Astrocyte (in vitro differentiated cells and primary cell): ENCODE results near the gene DAGLA. TPM values are rescaled to one million over a fixed set of nuclear protein-coding genes. Genes with fewer than 3 reads are reported as not detected.

Experiments
- DNase-seq: peaks from one replicate; pipeline ENCODE4 v3.0.0-alpha.2; 2010; ENCODE audit warnings: low read depth
- FAIRE-seq: peaks from 2 replicates; lab custom pipeline; 2011; peaks lifted over from hg19 to GRCh38; lab: Jason Lieb, UNC
- H2AFZ ChIP-seq: 2 replicates; pipeline ENCODE4 v1.6.0; 2012; ENCODE audit warnings: low read depth, low read length, inconsistent platforms
- H3K27ac ChIP-seq: 2 replicates; pipeline ENCODE4 v1.5.1; 2011; ENCODE audit warnings: low read depth, low read length, inconsistent platforms
- H3K27me3 ChIP-seq: 2 replicates; pipeline ENCODE4 v1.6.0; 2011; ENCODE audit warnings: low read length, inconsistent platforms; ENCODE audit not compliant: insufficient read depth
- H3K36me3 ChIP-seq: 2 replicates; pipeline ENCODE4 v1.5.1; 2011; ENCODE audit warnings: low read length, inconsistent platforms; ENCODE audit not compliant: insufficient read depth
- H3K4me1 ChIP-seq: 2 replicates; pipeline ENCODE4 v1.5.1; 2011; ENCODE audit warnings: low read length, inconsistent platforms; ENCODE audit not compliant: insufficient read depth
- H3K4me2 ChIP-seq: 2 replicates; pipeline ENCODE4 v1.6.0; 2012; ENCODE audit warnings: low read length, inconsistent platforms
- H3K4me3 ChIP-seq: 2 replicates; pipeline ENCODE4 v1.5.1; 2011; ENCODE audit warnings: low read depth, mild to moderate bottlenecking, low read length, inconsistent platforms; ENCODE audit not compliant: insufficient read depth
- H3K79me2 ChIP-seq: 2 replicates; pipeline ENCODE4 v1.6.0; 2012; ENCODE audit warnings: mild to moderate bottlenecking, low read length, inconsistent platforms; ENCODE audit not compliant: insufficient read depth
- H3K9ac ChIP-seq: 2 replicates; pipeline ENCODE4 v1.6.0; 2012; ENCODE audit warnings: mild to moderate bottlenecking, low read length, inconsistent platforms
- H3K9me3 ChIP-seq: 2 replicates; pipeline ENCODE4 v1.5.1; 2012; ENCODE audit warnings: low read depth, mild to moderate bottlenecking, low read length, inconsistent platforms; ENCODE audit not compliant: insufficient read depth
- H4K20me1 ChIP-seq: 2 replicates; pipeline ENCODE4 v1.6.0; 2012; ENCODE audit warnings: low read length, inconsistent platforms; ENCODE audit not compliant: insufficient read depth
- H3K27ac Mint-ChIP-seq: one replicate; pipeline ENCODE4 v1.8.0; 2021; ENCODE audit warnings: mild to moderate bottlenecking, mixed read lengths; ENCODE audit not compliant: unreplicated experiment
- H3K27me3 Mint-ChIP-seq: one replicate; pipeline ENCODE4 v1.8.0; 2021; ENCODE audit warnings: low read depth, mixed read lengths; ENCODE audit not compliant: unreplicated experiment
- H3K36me3 Mint-ChIP-seq: one replicate; pipeline ENCODE4 v1.8.0; 2021; ENCODE audit warnings: low read depth, mixed read lengths; ENCODE audit not compliant: unreplicated experiment
- H3K4me1 Mint-ChIP-seq: one replicate; pipeline ENCODE4 v1.8.0; 2021; ENCODE audit warnings: low read depth, mixed read lengths; ENCODE audit not compliant: unreplicated experiment
- H3K4me3 Mint-ChIP-seq: one replicate; pipeline ENCODE4 v1.8.0; 2021; ENCODE audit warnings: mild to moderate bottlenecking, moderate library complexity, mixed read lengths; ENCODE audit not compliant: unreplicated experiment
- H3K9me3 Mint-ChIP-seq: one replicate; pipeline ENCODE4 v1.8.0; 2021; ENCODE audit warnings: mild to moderate bottlenecking, mixed read lengths; ENCODE audit not compliant: unreplicated experiment
- EZH2 ChIP-seq: IDR thresholded peaks from 2 replicates; pipeline ENCODE4 v1.6.1; 2012; ENCODE audit warnings: mild to moderate bottlenecking, low read length, inconsistent platforms; ENCODE audit not compliant: insufficient read depth
- total RNA-seq: library from RNA; stranded (reverse); gene quantifications from 2 replicates; pipeline ENCODE4 v1.2.1, GENCODE V29; 2021
- TF ChIP-seq, protein P1 (sequence below): IDR thresholded peaks from 2 replicates; pipeline ENCODE4 v1.5.1; 2011; ENCODE audit warnings: low read depth, mild to moderate bottlenecking, inconsistent platforms, low read length, moderate library complexity; ENCODE audit not compliant: insufficient read depth

Gene DAGLA
- total RNA-seq, 1 donor from 2014 or later, result 5.5 TPM

DNA sequence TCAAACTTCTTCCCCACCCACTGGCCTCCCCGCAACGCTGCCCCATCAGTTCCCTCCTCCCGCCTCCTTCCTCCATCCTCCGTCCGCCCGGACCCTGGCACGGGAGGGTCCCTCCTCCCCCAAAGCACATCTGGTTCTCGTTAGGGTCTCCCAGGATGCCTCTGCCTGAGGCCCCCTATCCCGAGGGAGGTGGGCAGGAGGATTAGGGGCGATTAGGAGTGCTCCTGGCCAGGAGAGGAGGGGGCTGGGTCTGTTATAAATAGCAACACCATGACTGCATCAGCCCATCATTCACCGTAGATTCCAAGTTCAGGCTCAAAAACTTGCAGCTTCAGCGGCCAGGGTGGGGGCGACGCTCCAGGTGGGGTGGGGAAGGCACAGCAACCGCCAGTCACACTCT, 82.6 kb downstream of the DAGLA start:
- H3K4me3 ChIP-seq, result no peak overlapping the region
- no peaks in the 10 kb centered on the region for H3K27me3 ChIP-seq
- Mint-ChIP-seq H3K4me1 (peaks cover 19% of the 10 kb centered on the region), H3K36me3 (peaks cover 4% of the 10 kb centered on the region), H3K9me3 (no peaks in the 10 kb centered on the region), H3K27ac (no peak overlapping the region), H3K4me3 (no peak overlapping the region), H3K27me3 (no peaks in the 10 kb centered on the region)
- H3K4me2 ChIP-seq, result peak overlapping the region; percentile 19
- peaks cover 17% of the 10 kb centered on the region for H3K4me1 ChIP-seq
- peaks cover 19% of the 10 kb centered on the region for H4K20me1 ChIP-seq
- FAIRE-seq (no peak), DNase-seq (no peak)
- H3K27ac ChIP-seq, result no peak overlapping the region
- H3K79me2 ChIP-seq, result peaks cover 42% of the 10 kb centered on the region
- H2AFZ ChIP-seq, result no peak overlapping the region
- no peaks in the 10 kb centered on the region for H3K9me3 ChIP-seq
- no peak overlapping the region for H3K9ac ChIP-seq
- no peaks in the 10 kb centered on the region for H3K36me3 ChIP-seq
- TF ChIP-seq EZH2, result no peak
- TF ChIP-seq, protein P1, sequence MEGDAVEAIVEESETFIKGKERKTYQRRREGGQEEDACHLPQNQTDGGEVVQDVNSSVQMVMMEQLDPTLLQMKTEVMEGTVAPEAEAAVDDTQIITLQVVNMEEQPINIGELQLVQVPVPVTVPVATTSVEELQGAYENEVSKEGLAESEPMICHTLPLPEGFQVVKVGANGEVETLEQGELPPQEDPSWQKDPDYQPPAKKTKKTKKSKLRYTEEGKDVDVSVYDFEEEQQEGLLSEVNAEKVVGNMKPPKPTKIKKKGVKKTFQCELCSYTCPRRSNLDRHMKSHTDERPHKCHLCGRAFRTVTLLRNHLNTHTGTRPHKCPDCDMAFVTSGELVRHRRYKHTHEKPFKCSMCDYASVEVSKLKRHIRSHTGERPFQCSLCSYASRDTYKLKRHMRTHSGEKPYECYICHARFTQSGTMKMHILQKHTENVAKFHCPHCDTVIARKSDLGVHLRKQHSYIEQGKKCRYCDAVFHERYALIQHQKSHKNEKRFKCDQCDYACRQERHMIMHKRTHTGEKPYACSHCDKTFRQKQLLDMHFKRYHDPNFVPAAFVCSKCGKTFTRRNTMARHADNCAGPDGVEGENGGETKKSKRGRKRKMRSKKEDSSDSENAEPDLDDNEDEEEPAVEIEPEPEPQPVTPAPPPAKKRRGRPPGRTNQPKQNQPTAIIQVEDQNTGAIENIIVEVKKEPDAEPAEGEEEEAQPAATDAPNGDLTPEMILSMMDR, result no peak

- Histone ChIP-seq H3K27me3 (no peaks in the 10 kb centered on the region), H3K4me2 (no peak overlapping the region), H3K36me3 (no peaks in the 10 kb centered on the region), H3K9me3 (no peaks in the 10 kb centered on the region), H3K79me2 (peaks cover 30% of the 10 kb centered on the region), H3K27ac (no peak overlapping the region), H3K4me3 (no peak overlapping the region), H3K4me1 (peaks cover 14% of the 10 kb centered on the region), H4K20me1 (peaks cover 16% of the 10 kb centered on the region), H2AFZ (no peak overlapping the region), H3K9ac (no peak overlapping the region)
- H3K4me3 Mint-ChIP-seq, result no peak overlapping the region
- H3K36me3 Mint-ChIP-seq, result peaks cover 4% of the 10 kb centered on the region
- H3K9me3 Mint-ChIP-seq, result no peaks in the 10 kb centered on the region
- no peaks in the 10 kb centered on the region for H3K27me3 Mint-ChIP-seq
- FAIRE-seq (no peak), DNase-seq (no peak)
- H3K4me1 Mint-ChIP-seq, result peaks cover 19% of the 10 kb centered on the region
- no peak overlapping the region for H3K27ac Mint-ChIP-seq
- no peak for TF ChIP-seq EZH2
- TF ChIP-seq, protein P1, result no peak
These were observed 83.9 kb downstream of the DAGLA start for GRCh38 chr11:61763930-61764605.

DNA sequence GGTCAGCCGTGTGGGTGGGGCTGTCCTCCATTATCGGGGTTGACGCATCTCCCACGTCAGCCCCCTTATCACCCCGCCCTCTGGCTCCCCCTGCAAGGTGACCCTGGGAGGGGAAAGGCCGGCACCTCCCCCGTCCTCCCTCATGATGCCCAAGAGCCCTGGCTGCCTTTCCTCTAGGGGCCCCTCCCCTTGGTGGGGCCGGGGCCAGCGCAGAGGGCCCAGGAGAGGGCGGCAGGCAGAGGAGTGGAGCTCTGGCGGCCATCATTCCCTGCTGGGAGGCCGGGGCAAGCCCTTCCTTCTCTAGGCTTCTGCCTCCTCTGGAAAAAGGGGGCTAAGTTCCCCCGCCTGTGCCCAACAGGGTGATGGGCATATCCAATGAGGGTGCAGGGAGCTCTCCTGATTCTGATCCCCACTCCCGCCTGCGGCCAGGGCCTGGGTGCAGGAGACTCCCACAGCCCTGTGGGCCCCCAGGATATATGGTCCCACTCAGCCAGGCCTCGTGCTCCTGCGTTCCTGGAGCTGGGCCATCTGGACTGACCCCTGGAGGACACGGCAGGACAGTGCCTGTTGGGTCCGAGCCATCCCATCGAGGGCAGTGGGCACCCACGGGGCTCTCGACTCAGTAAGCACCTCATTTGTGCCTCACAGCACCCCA, 84.5 kb downstream of the DAGLA start:
- Histone ChIP-seq H3K4me2 (no peak overlapping the region), H3K27ac (no peak overlapping the region), H3K79me2 (peaks cover 28% of the 10 kb centered on the region), H3K9me3 (no peaks in the 10 kb centered on the region), H3K4me1 (peaks cover 20% of the 10 kb centered on the region), H3K27me3 (no peaks in the 10 kb centered on the region), H3K9ac (no peak overlapping the region), H4K20me1 (peaks cover 16% of the 10 kb centered on the region), H3K4me3 (no peak overlapping the region), H2AFZ (no peak overlapping the region), H3K36me3 (no peaks in the 10 kb centered on the region)
- Mint-ChIP-seq H3K4me1 (peaks cover 19% of the 10 kb centered on the region), H3K36me3 (peaks cover 4% of the 10 kb centered on the region), H3K27me3 (no peaks in the 10 kb centered on the region), H3K27ac (no peak overlapping the region), H3K4me3 (no peak overlapping the region), H3K9me3 (no peaks in the 10 kb centered on the region)
- TF ChIP-seq EZH2, result no peak
- TF ChIP-seq, protein P1, result no peak
- FAIRE-seq (no peak), DNase-seq (no peak)
